K562 (cell line): ENCODE results near the gene SIGLEC11. TPM values are rescaled to one million over a fixed set of nuclear protein-coding genes. Genes with fewer than 3 reads are reported as not detected.

Experiments used
- CCAR2 ChIP-seq: fragments of 200-400 bp; formaldehyde crosslinking; IDR thresholded peaks from 2 replicates; pipeline ENCODE4 v1.6.1; 2017; ENCODE audit warnings: mild to moderate bottlenecking, low read depth, low read length
- CHD7 ChIP-seq: fragments of 200-600 bp; sonication (generic); IDR thresholded peaks from one replicate; pipeline ENCODE4 v1.6.1; 2012; ENCODE audit warnings: mild to moderate bottlenecking, low read depth, low read length, inconsistent platforms
- EGR1 ChIP-seq: fragments of 450-650 bp; conservative IDR thresholded peaks from 2 replicates; pipeline ENCODE4 v1.6.1; 2017; ENCODE audit warnings: mild to moderate bottlenecking
- FOS ChIP-seq: IDR thresholded peaks from 3 replicates; pipeline ENCODE4 v1.6.1; 2011; ENCODE audit not compliant: insufficient read length; ENCODE audit errors: extremely low read depth
- GABPB2 ChIP-seq: fragments of 250-450 bp; sonication (Bioruptor Pico); conservative IDR thresholded peaks from 2 replicates; pipeline ENCODE4 v1.5.1; 2021; ENCODE audit warnings: mild to moderate bottlenecking
- GMEB1 ChIP-seq: fragments of 250-450 bp; sonication (Bioruptor Pico); IDR thresholded peaks from 2 replicates; pipeline ENCODE4 v1.4.0; 2020; ENCODE audit warnings: mild to moderate bottlenecking
- PTRF ChIP-seq: fragments of 450-650 bp; IDR thresholded peaks from 2 replicates; pipeline ENCODE4 v1.6.1; 2016; ENCODE audit warnings: mild to moderate bottlenecking, missing genetic modification characterization, missing compliant biosample characterization
- RB1 ChIP-seq: fragments of 450-650 bp; IDR thresholded peaks from 2 replicates; pipeline ENCODE4 v1.6.1; 2017; ENCODE audit warnings: low read depth, mild to moderate bottlenecking
- RFX5 ChIP-seq: IDR thresholded peaks from 2 replicates; pipeline ENCODE4 v1.6.1; 2011; ENCODE audit warnings: low read depth, mild to moderate bottlenecking, improper control_type of control experiment, low read length
- TSHZ1 ChIP-seq: fragments of 250-450 bp; sonication (Bioruptor Pico); IDR thresholded peaks from 2 replicates; pipeline ENCODE4 v1.4.0; 2020; ENCODE audit warnings: mild to moderate bottlenecking, moderate library complexity
- ZNF217 ChIP-seq: sonication (generic); formaldehyde crosslinking; IDR thresholded peaks from 2 replicates; pipeline ENCODE4 v1.8.0; 2022; ENCODE audit warnings: mild to moderate bottlenecking, missing genetic modification reagents
- polyA plus RNA-seq, 8 experiments: library from polyadenylated mRNA; depleted of rRNA in 4 of 8; stranded (reverse) in 5 of 8; unstranded in 3 of 8; fragments of >200 nt; fragmentation: Nextera tagmentation in 2 of 8; fragmentation: Illumina TruSeq in 1 of 8; extraction: Ambion mirVana in 2 of 8; extraction: Trizol in 1 of 8; gene quantifications; 2 replicates each; pipeline versions ENCODE4 v1.2.1 to v1.2.3, GENCODE V29; 2011 to 2014; ENCODE audit warnings: inconsistent platforms in 1 of 8, missing spikeins in 1 of 8
- total RNA-seq, 7 experiments: library from RNA; depleted of rRNA in 6 of 7; stranded (reverse); fragments of >200 nt in 6 of 7; fragmentation: Illumina TruSeq in 2 of 7; extraction: Trizol in 2 of 7; gene quantifications; 2 replicates each; pipeline versions ENCODE4 v1.2.1 to v1.2.3, GENCODE V29; 2011 to 2021; ENCODE audit warnings: low replicate concordance in 1 of 7

Gene SIGLEC11
- total and polyA plus RNA-seq, 9 of the 15 experiments (the other 6 are each of a cell fraction or from before 2014, with no cell fraction given), result not detected

- TF ChIP-seq CHD7 (no peak), RFX5 (no peak), RB1 (no peak), GABPB2 (no peak), EGR1 (no peak), FOS (no peak), CCAR2 (no peak), GMEB1 (peak; percentile 36; the same call in 1 of the 2 replicates), TSHZ1 (CRISPR knock-in tag) (no peak), ZNF217 (no peak), PTRF (peak; percentile 52; the same call in 1 of the 2 replicates)
Observed at GRCh38 chr19:49924004-49924880, 36.7 kb downstream of the SIGLEC11 start (continued).
